HEK293 (cell line): ENCODE measurements around the gene RIBC2.

Source experiments
- ZNF146 ChIP-seq: fragments of 450-650 bp; formaldehyde crosslinking; IDR thresholded peaks from 2 replicates; pipeline ENCODE4 v1.5.1; 2016; ENCODE audit warnings: missing biosample characterization, missing genetic modification characterization
- ZNF211 ChIP-seq: fragments of 450-650 bp; formaldehyde crosslinking; IDR thresholded peaks from 2 replicates; pipeline ENCODE4 v1.5.1; 2016; ENCODE audit warnings: low read depth, missing biosample characterization, missing genetic modification characterization
- TF ChIP-seq, protein P1 (sequence below): fragments of 450-650 bp; formaldehyde crosslinking; IDR thresholded peaks from 2 replicates; pipeline ENCODE4 v1.5.1; 2016; ENCODE audit warnings: missing biosample characterization, missing genetic modification characterization

DNA sequence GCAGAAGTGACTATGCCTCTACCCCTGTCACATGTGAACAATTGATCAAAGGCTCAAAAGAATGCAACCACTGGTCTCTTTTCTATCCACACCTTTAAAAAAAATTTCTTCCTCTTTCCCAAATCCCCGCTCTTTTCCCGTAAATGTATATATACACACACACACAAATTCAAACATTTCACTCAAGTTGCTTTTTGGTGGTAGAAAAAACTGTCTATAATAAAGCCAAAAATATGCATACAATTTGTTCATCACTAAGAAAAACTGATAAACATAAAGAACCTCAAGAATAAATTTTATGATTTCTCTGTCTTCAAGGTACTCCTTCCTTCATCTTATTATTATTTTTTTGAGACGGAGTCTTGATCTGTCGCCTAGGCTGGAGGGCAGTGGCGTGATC is 5.7 kb upstream of the RIBC2 start:
- TF ChIP-seq ZNF211 (tag by site-specific recombination) (no peak), ZNF146 (tag by site-specific recombination) (no peak)
- TF ChIP-seq, protein P1, sequence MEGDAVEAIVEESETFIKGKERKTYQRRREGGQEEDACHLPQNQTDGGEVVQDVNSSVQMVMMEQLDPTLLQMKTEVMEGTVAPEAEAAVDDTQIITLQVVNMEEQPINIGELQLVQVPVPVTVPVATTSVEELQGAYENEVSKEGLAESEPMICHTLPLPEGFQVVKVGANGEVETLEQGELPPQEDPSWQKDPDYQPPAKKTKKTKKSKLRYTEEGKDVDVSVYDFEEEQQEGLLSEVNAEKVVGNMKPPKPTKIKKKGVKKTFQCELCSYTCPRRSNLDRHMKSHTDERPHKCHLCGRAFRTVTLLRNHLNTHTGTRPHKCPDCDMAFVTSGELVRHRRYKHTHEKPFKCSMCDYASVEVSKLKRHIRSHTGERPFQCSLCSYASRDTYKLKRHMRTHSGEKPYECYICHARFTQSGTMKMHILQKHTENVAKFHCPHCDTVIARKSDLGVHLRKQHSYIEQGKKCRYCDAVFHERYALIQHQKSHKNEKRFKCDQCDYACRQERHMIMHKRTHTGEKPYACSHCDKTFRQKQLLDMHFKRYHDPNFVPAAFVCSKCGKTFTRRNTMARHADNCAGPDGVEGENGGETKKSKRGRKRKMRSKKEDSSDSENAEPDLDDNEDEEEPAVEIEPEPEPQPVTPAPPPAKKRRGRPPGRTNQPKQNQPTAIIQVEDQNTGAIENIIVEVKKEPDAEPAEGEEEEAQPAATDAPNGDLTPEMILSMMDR: no peak
